Endothelial cell (in vitro differentiated cells): ENCODE data around the gene LETM1. TPM values are rescaled to one million over a fixed set of nuclear protein-coding genes. Genes with fewer than 3 reads are reported as not detected.

ENCODE experiments used
- DNase-seq: peaks from one replicate; pipeline ENCODE4 v3.0.0; 2021; ENCODE audit warnings: low spot score
- H3K27ac Mint-ChIP-seq: one replicate; pipeline ENCODE4 v1.8.0; 2021; ENCODE audit warnings: mixed read lengths, inconsistent platforms; ENCODE audit not compliant: unreplicated experiment
- H3K27me3 Mint-ChIP-seq: one replicate; pipeline ENCODE4 v1.8.0; 2021; ENCODE audit warnings: mild to moderate bottlenecking, moderate library complexity, mixed read lengths, inconsistent platforms; ENCODE audit not compliant: unreplicated experiment
- H3K36me3 Mint-ChIP-seq: one replicate; pipeline ENCODE4 v1.8.0; 2021; ENCODE audit warnings: mild to moderate bottlenecking, low read depth, mixed read lengths, inconsistent platforms; ENCODE audit not compliant: unreplicated experiment
- H3K4me1 Mint-ChIP-seq: one replicate; pipeline ENCODE4 v1.8.0; 2021; ENCODE audit warnings: mild to moderate bottlenecking, mixed read lengths, inconsistent platforms; ENCODE audit not compliant: unreplicated experiment
- H3K4me3 Mint-ChIP-seq: one replicate; pipeline ENCODE4 v1.8.0; 2021; ENCODE audit warnings: mild to moderate bottlenecking, mixed read lengths, inconsistent platforms; ENCODE audit not compliant: unreplicated experiment
- H3K9me3 Mint-ChIP-seq: one replicate; pipeline ENCODE4 v1.8.0; 2021; ENCODE audit warnings: mixed read lengths, inconsistent platforms; ENCODE audit not compliant: unreplicated experiment
- CTCF ChIP-seq: fragments of 200-600 bp; sonication (generic); IDR thresholded peaks from one replicate; pipeline ENCODE4 v1.5.0; 2021; ENCODE audit warnings: antibody characterized with exemption; ENCODE audit not compliant: unreplicated experiment
- total RNA-seq: library from RNA; stranded (reverse); fragmentation: NEBNext Ultra II Directional; extraction: Animal tissue kit (Norgen Biotek cat#: 25700); gene quantifications from one replicate; pipeline ENCODE4 v1.2.1, GENCODE V29; 2021; ENCODE audit not compliant: unreplicated experiment

Gene LETM1
- total RNA-seq, 1 donor from 2014 or later, result 37.1 TPM

- no peak for DNase-seq
- Mint-ChIP-seq H3K36me3 (no peaks in the 10 kb centered on the region), H3K27me3 (peaks cover 21% of the 10 kb centered on the region), H3K4me1 (no peaks in the 10 kb centered on the region), H3K4me3 (no peak overlapping the region), H3K9me3 (no peaks in the 10 kb centered on the region), H3K27ac (no peak overlapping the region)
- no peak for TF ChIP-seq CTCF
Measured at GRCh38 chr4:1788254-1788973, 67.5 kb downstream of the LETM1 start.

GRCh38 chr4:1787411-1788077 lies 68.4 kb downstream of the LETM1 start:
- no peaks in the 10 kb centered on the region for H3K9me3 Mint-ChIP-seq
- H3K27me3 Mint-ChIP-seq, result peaks cover 23% of the 10 kb centered on the region
- no peak overlapping the region for H3K4me3 Mint-ChIP-seq
- H3K27ac Mint-ChIP-seq, result no peak overlapping the region
- H3K4me1 Mint-ChIP-seq, result no peaks in the 10 kb centered on the region
- no peak for DNase-seq
- TF ChIP-seq CTCF, result no peak
- H3K36me3 Mint-ChIP-seq, result no peaks in the 10 kb centered on the region

- no peaks in the 10 kb centered on the region for H3K9me3 Mint-ChIP-seq
- H3K27me3 Mint-ChIP-seq, result peaks cover 21% of the 10 kb centered on the region
- no peaks in the 10 kb centered on the region for H3K36me3 Mint-ChIP-seq
- no peak overlapping the region for H3K27ac Mint-ChIP-seq
- H3K4me1 Mint-ChIP-seq, result no peaks in the 10 kb centered on the region
- no peak overlapping the region for H3K4me3 Mint-ChIP-seq
- TF ChIP-seq CTCF, result no peak
- no peak for DNase-seq
Measured at GRCh38 chr4:1786544-1787362, 69.2 kb downstream of the LETM1 start.

- H3K4me3 Mint-ChIP-seq, result no peak overlapping the region
- H3K4me1 Mint-ChIP-seq, result no peaks in the 10 kb centered on the region
- no peak for TF ChIP-seq CTCF
- DNase-seq, result no peak
- peaks cover 11% of the 10 kb centered on the region for H3K27me3 Mint-ChIP-seq
- no peaks in the 10 kb centered on the region for H3K9me3 Mint-ChIP-seq
- H3K27ac Mint-ChIP-seq, result no peak overlapping the region
- H3K36me3 Mint-ChIP-seq, result no peaks in the 10 kb centered on the region
Measured at GRCh38 chr4:1785592-1785991, 70.4 kb downstream of the LETM1 start.
